NCI-H2227 treated with DMSO at 0.1 percent for 48 hours (cell line): ENCODE measurements around the gene SOD2.
"Not testable (repeated sequence)": the region's sequence is repeated elsewhere in the genome, so short reads cannot be mapped to it uniquely, and the experiment has no call there.

Source experiments
- DNase-seq: peaks from one replicate; lab custom pipeline; 2025; lab: John Stamatoyannopoulos, UW

Gene SOD2

DNA sequence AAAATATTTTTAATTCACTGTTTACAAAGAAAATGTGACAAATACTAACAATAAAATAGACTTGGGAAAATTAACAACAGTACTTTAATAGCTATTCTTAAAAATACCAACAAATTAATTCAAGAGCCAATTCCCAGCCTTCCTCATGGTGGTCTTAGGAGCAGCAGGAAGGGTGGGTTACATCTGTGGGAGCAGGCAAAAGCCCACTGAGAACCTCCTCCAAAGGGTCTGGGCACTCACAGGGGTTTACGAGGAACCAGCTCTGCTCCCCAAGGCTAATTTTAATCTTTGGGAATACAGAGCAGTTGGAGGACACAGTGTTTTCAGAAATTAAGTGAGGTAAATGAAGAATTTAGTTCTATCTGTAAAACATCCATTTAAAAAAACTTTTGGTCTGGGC lies 10.2 kb downstream of the SOD2 start:
- DNase-seq = no peak

DNA sequence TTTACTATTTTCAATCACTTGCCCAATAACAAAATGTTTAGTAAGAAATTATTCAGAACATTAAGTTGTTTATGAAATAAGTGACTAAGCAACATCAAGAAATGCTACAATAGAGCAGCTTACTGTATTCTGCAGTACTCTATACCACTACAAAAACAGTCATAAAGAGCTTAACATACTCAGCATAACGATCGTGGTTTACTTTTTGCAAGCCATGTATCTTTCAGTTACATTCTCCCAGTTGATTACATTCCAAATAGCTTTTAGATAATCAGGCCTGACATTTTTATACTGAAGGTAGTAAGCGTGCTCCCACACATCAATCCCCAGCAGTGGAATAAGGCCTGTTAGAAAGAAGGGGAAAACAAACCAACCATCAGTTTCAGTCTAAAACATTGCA lies 10.7 kb downstream of the SOD2 start:
- DNase-seq = no peak

DNA sequence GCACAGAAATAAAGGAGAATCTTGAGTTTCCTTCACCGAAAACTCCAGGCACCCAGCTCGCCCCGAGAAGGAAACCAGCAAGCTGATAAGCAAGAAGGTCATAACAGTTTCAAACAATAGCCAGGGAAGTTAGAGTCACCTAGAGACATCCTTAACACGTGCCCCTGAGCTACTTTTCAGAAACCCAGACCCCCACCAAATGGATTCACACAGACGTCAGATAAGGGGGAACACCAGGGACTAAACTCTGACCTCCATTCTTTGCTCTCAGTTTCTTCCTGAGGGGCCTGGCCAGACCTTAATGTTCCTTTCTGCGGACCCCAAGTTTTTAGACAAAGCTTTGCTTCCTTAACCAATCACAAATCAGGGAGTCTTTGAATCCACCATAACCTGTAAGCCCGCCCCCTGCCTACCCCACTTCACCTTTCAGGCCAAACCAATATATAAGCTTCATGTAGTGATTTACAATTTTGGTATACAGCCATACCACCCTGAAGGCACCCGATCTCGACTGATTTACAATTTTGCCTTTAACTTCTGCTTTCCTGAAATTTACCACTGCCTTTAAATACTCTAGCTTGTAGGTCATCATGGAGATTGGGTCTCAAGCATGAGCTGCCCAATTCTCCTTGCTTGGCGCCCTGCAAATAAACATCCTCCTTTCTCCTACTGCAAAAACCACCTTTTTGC lies 11.7 kb downstream of the SOD2 start:
- DNase-seq = no peak

DNA sequence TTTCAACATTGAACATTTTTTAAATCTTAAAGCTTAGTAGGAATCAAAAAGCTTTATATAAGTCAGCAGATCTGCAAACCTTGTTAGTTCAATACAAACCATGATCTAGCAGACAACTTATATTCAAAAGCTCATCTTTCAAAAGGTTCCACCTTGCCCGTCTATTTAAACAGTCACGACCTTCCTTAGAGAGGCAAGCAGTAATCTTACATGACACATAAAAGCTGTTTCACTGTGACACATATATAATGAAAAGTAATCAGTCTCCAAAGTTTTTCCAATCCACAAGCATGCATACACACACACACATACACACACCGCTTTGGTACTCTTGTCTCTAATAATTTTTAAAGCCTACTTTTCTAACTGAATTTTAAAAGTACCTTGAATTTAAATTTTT lies 12.9 kb downstream of the SOD2 start:
- no peak for DNase-seq

DNA sequence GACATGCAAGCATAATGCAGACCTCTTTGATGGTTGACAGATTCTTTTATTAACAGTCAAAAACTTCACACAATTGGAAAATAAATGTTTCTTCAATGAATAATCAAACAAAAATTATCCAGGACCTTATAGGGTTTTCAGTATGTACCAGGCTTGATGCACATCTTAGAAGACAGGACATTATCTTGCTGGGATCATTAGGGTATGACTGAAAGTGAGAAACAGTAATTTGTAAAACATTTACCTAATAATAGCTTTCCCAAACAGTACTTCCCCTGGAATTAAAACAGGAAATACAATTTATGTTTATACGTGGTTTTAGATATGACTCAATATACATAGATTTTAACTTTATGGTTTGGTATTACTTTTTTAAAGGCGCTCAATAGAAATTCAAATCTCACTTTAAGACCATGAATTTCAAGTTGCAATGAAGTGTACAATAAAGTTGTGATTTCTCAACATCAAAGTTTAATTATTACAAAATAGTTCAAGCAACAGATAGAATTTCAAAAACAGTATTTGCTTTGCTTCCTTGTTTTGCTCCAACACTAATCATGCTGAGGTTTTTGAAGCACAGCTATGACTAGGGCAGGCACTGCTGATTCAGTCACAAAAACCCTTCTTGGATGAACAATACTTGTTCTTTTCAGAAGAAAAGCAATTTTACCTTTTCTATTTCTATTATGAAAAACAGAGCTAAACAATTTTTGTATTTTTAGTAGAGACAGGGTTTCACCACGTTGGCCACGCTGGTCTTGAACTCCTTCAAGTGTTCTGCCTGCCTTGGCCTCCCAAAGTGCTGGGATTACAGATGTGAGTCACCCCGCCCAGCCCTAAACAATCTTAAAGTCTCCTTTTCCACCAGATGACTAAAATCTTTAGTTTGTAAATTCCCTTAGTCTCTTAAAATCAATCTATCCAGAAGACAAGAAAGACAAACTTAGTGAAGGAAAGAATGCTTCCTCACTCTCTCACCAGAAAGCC lies 13.7 kb downstream of the SOD2 start:
- no peak for DNase-seq

DNA sequence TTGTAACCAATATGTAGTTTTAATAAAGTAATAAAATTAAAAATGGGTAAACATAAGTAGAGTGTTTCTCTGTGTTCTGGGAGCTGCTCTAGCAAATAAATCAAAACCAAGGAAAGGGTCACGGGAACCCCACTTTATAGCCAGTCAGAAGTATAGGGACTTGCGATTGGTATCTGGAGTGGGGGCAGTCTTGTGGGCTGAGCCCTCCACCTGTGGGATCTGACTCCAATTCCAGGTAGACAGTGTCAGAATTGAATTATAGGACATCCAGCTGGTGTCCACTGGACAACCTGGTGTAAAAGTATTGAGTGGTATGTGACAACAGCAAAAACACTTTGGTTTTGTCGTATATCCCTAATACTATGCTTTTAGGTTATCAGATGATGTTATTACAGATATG lies 14.5 kb downstream of the SOD2 start:
- DNase-seq = no peak

DNA sequence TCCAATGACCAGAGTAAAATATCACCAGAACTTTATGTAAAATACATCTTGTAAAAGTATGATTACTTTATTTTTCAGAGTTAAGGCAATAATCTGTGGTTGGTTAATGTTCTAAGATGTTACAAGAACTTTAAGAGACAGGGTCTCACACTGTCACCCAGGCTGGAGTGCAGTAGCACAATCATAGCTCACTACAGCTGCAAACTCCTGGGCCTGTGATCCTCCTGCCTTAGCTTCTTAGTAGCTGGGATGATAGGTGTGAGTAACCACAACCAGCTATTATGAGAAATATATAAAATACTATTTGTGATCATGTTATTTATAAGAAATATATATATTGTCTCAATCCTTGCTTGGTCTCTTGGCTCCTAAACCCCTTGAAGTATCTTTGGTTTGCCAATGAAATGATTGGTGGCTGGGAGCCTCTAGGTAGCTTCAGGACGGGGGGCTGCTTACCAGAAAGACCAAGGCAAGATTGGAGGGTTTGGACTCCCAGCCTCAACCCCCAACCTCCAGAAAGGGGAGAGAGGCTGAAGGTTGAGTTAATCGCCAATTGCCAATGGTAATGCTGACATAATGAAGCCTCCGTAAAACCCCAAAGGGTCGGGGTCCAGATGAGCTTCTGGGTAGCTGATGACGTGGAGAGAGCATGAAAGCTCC lies 15.4 kb downstream of the SOD2 start:
- no peak for DNase-seq

DNA sequence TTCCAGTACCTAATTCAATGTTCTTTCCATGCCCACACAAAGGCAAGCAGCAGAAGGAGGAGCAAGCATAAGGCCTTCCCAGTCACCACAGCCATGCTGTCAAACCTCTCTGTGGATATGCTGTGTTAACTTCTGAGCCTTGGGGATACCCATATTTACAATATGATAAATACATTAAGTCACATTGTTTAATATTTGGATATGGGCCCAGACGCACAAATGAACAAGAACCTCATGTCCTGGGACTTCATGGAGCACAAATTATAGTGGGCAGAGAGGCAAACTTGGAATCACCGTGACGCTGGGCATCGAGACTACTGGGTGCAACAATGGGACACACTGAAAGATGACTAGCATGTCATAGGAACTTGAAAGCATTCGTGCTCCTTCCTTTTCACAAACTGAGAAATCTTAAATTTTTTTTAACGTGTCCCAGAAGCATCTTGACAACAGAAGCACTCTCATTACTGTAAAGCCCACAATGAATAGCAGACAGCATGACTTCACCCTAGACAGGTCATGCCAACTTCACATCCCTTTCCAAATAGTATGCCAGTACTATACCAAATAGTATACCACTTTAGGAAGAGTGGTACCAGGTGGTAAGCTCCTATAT lies 16.0 kb downstream of the SOD2 start:
- no peak for DNase-seq

DNA sequence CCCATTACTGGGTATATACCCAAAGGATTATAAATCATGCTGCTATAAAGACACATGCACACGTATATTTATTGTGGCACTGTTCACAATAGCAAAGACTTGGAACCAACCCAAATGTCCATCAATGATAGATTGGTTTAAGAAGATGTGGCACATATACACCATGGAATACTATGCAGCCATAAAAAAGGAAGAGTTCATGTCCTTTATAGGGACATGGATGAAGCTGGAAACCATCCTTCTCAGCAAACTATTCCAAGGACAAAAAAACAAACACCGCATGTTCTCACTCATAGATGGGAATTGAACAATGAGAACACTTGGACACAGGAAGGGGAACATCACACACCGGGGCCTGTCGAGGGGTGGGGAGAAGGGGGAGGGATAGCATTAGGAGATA lies 16.8 kb downstream of the SOD2 start:
- DNase-seq = not testable (repeated sequence)

DNA sequence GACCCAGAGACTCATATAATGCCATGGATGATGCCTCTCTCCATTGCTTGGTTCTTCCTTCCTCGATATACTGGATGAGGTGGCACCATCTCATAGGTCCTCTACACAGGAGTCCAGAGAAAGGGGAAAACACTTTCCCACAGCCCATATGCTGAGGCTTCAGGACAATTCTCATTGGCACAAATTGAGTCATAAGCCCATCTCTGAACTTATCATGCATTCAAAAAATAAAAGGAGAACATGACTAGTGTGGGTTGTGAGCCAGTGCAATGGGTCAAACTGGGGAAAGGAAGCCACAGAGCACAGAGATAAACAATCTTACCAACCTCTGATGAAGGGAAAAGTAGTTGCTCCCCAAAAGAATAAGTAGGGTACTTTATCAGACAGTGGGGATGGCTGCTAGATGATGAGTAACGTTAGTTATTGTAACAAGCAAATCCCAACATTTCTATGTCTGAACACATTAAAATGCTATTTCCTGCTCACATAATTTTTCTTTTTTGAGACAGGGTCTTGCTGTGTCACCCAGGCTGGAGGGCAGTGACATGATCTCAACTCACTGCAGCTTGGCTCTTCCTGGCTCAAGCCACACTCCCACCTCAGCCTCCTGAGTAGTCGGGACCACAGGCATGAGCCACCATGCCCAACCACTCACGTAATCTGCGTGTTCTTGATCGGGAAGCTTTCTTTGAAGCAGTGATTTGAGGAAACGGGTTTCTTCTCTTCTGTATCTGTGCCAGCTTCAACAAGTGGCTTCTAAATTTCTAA lies 27.0 kb downstream of the SOD2 start:
- no peak for DNase-seq

DNA sequence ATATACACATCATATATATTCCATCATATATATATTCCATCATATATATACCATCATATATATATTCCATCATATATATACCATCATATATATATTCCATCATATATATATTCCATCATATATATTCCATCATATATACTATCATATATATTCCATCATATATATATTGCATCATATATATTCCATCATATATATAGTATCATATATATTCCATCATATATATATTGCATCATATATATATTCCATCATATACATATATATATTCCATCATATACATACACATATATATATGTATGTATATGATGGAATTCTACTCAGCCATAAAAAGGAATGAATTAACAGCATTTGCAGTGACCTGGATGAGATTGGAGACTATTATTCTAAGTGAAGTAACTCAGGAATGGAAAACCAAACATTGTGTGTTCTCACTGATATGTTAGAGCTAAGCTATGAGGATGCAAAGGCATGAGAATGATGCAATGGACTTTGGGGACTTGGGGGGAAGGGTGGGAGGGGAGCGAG lies 29.6 kb downstream of the SOD2 start:
- DNase-seq = not testable (repeated sequence)

DNA sequence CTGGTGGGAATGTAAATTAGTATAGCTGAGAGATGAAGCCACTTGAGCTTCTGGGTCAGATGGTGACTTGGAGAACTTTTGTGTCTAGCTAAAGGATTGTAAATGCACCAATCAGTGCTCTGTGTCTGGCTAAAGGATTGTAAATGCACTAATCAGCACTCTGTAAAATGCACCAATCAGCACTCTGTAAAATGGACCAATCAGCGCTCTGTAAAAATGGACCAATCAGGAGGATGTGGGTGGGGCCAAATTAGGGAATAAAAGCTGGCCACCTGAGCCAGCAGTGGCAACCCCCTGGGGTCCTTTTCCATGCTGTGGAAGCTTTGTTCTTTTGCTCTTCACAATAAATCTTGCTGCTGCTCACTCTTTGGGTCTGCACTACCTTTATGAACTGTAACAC lies 31.1 kb downstream of the SOD2 start:
- not testable (repeated sequence) for DNase-seq

DNA sequence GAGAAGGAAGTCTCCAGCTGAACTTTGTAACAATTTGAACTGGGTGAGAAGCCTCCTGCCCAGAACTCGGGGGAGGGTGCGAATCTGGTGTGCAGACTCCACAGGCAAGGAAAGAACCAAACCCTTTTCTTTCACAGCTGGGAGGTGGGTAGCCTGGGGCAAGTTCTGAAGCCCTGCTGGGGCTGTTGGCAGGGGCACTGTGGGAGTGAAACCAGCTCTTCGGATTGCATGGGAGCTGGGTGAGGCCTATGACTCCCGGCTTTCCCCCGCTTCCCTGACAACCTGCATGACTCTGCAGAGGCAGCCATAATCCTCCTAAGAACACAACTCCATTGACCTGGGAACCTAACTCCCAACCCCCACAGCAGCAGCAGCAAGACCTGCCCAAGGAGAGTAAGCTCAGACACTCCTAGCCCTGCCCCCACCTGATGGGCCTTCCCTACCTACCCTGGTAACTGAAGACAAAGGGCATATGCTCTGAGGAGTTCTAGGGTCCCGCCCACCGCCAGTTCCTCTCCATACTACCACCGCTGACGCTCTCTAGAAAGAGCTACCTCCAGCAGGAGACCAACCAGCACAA lies 37.5 kb downstream of the SOD2 start:
- DNase-seq = no peak

DNA sequence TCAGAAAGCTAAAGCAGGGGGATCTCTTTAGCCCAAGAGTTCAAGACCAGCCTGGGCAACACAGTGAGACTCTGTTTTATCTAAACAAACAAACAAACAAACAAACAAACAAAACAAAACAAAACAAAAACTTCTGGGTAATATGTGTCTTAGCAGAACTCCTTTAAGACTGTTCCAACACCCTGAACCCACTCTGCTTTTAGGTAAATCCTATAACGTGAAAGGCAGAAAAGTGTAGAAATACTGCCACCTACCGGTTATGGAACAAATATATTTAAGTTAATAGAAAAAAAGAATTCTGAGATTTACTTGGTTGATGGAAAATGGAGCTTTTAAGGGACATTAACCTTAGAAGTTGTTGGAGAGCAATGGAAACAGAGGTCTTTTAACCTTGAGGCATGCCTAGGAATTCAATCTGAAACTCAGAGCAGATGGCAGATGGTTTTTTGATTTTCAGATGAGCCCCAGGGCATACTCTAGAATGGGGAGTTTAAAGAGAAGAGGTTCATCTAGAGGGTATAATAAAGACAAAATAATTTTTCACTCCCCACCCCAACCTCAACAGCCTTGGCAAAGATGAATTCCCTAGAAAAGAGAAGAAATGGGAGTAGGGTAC lies 38.5 kb downstream of the SOD2 start:
- peak; percentile 14 for DNase-seq

DNA sequence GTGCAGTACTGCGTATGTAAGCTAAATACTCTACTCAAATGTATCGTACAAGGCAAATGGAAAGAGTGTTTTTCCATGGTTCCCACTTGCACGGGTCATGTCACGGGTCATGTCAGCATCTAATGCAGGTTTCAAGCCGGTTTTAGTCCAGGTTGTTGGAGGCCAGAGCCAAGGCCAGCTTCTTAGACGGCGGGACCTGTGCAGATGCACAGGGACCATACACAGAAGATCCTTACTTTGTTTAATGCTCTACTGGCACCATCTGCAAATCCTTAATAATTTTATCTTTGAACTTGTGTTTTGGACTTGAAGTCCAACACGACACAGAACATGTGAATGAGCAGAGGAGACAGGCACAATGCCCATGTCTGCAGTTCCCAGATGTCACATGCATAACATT lies 42.7 kb downstream of the SOD2 start:
- no peak for DNase-seq

DNA sequence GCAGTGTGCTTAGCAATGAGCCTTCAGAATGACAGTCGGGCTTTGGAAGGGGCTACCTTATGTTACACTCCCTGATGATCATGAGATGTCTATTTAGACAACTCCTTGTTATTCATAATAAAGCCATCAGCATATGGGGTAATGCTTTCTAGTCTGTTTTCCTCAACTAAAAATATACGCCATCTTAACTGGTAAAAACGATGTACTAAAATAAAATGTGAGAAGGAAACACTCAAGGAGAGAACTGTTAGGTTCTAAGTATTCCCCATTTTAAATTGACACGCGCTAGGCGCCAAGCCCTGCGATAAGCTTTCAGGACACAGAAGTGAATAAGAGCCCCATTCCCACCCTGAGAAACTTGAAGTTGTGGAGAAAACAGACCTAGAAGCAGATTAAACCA lies 43.6 kb downstream of the SOD2 start:
- DNase-seq = no peak

DNA sequence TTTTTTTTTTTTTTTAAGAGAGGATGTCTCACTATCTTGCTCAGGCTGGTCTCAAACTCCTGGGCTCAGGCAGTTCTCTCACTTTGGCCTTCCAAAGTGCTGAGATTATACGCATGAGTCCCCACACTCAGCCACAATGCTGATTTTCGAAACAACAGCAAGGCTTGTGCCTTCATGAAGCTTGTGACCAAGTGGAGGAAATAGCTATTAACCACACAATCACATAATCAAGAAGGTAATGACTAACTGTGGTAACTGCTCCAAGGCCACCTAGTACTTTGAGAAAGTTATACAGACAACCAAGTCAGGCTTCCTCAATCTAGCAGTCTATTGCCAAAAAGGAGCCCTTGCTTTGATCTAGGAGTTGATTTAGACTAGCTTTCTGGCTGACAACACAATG lies 46.3 kb downstream of the SOD2 start:
- no peak for DNase-seq

DNA sequence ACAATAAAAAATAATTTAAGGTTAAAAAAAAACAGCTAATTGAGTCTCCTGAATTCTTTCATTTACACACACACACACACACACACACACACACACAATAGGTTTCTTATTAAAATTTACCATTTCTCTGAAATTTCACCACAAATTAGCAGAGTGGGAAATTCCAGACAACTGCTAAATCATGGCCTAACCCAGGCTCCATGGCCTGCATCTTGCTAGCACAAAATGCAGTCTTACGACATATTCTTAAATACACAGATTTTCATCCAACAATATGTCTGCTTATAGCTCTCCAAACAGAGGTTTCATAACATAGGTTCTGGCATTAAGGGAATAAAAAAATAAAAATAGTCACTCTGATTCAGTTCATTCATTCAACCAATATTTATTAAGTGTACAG lies 46.9 kb downstream of the SOD2 start:
- DNase-seq = no peak

DNA sequence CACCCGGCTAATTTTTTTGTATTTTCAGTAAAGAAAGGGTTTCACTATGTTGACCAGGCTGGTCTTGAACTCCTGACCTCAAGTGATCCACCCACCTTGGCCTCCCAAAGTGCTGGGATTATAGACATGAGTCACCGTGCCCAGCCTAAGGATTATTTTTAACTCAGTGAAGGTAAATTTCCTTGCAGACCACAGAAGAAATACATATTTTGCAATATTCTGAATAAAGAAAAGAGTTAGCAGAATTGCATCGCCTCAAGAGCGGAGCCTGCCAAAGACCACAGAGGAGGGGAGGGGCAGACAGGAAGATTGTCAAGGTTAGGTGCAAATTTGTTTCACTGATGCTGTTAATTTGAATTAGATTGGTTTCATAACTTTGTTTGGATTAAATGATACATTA lies 47.4 kb downstream of the SOD2 start:
- no peak for DNase-seq
